Muscle of leg (tissue), 11 donors: ENCODE results near the gene LUZP2. TPM values are rescaled to one million over a fixed set of nuclear protein-coding genes. Genes with fewer than 3 reads are reported as not detected.

ENCODE experiments used
- DNase-seq: peaks from one replicate; pipeline ENCODE4 v3.0.0; 2013
- H3K27ac ChIP-seq: one replicate; pipeline ENCODE4 v1.5.1; 2013; ENCODE audit warnings: mild to moderate bottlenecking, low read length, control low read depth
- H3K27me3 ChIP-seq: one replicate; pipeline ENCODE4 v1.6.1; 2013; ENCODE audit warnings: low read length; ENCODE audit not compliant: control insufficient read depth, insufficient read depth
- H3K36me3 ChIP-seq: one replicate; pipeline ENCODE4 v1.6.1; 2013; ENCODE audit warnings: low read length; ENCODE audit not compliant: control insufficient read depth, insufficient read depth
- H3K4me1 ChIP-seq: one replicate; pipeline ENCODE4 v1.6.1; 2013; ENCODE audit warnings: low read length; ENCODE audit not compliant: control insufficient read depth, insufficient read depth
- H3K4me3 ChIP-seq: one replicate; pipeline ENCODE4 v1.5.1; 2013; ENCODE audit warnings: low read length, control low read depth
- H3K9me3 ChIP-seq: replicated peaks from 2 replicates; pipeline ENCODE4 v1.6.1; 2013; ENCODE audit warnings: low read depth, low read length; ENCODE audit not compliant: control insufficient read depth
- WGBS: methylation state at CpG from one replicate; pipeline ENCODE4 v1.1.5; 2013; ENCODE audit warnings: missing lambda C conversion rate; ENCODE audit not compliant: insufficient coverage; 5-methylcytosine and 5-hydroxymethylcytosine counted together
- polyA plus RNA-seq, 8 donors: library from polyadenylated mRNA; unstranded; fragments of 120-200 nt; gene quantifications; one replicate each; pipeline versions ENCODE4 v1.2.1 to v1.2.3, GENCODE V29; 2013; ENCODE audit warnings: inconsistent platforms in 1 of 8, low replicate concordance in 1 of 8; ENCODE audit not compliant: insufficient read length in 8 of 8, insufficient read depth in 1 of 8
- total RNA-seq: library from RNA; stranded (reverse); fragments of 120-200 nt; gene quantifications from one replicate; pipeline ENCODE4 v1.2.4, GENCODE V29; 2013

LUZP2 gene
- total and polyA plus RNA-seq, 9 donors, result 0.40 to 3.6 (median 1.7) TPM

DNA sequence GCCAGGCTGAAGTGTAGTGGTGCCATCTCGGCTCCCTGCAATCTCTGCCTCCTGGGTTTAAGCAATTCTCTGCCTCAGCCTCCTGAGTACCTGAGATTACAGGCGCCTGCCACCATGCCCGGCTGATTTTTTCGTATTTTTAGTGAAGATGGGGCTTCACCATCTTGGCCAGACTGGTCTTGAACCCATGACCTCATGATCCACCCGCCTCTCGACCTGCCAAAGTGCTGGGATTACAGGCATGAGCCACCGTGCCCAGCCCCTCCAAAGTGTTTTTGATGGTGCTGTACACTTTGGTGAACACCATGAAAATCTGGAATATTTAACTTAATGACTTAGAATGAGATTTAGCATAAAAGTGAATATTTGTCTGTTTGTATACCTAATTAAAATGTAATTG lies 5.6 kb downstream of the LUZP2 start:
- Histone ChIP-seq H3K36me3 (no peaks in the 10 kb centered on the region), H3K9me3 (no peaks in the 10 kb centered on the region), H3K27me3 (no peaks in the 10 kb centered on the region), H3K4me1 (no peaks in the 10 kb centered on the region), H3K27ac (no peak overlapping the region), H3K4me3 (no peak overlapping the region)
- DNase-seq, result no peak
- 75% methylated on average over 6 of the region's 7 CpGs for WGBS

DNA sequence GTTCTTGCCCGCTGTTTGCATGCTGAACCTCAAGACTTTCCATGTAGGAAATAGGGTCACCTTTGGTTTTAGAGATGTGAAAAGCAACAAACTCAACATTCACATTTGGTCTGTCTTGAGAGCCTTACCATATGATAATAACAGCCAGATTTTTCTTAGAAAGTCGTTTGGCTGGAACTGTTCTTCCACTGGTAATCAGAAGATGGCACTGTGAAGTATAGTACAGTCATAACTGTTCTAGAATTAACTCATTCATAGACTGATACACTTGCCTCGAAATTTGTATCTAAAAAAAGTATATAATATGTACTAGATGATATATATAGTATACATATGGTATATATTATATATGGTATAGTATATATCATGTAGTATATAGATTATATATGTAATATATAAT lies 12.3 kb downstream of the LUZP2 start:
- H3K4me3 ChIP-seq, result no peak overlapping the region
- H3K36me3 ChIP-seq, result no peaks in the 10 kb centered on the region
- H3K27ac ChIP-seq, result no peak overlapping the region
- WGBS, result no CpG with 5 or more reads among the region's 3 CpGs
- H3K27me3 ChIP-seq, result no peaks in the 10 kb centered on the region
- H3K4me1 ChIP-seq, result no peaks in the 10 kb centered on the region
- no peak for DNase-seq
- no peaks in the 10 kb centered on the region for H3K9me3 ChIP-seq

DNA sequence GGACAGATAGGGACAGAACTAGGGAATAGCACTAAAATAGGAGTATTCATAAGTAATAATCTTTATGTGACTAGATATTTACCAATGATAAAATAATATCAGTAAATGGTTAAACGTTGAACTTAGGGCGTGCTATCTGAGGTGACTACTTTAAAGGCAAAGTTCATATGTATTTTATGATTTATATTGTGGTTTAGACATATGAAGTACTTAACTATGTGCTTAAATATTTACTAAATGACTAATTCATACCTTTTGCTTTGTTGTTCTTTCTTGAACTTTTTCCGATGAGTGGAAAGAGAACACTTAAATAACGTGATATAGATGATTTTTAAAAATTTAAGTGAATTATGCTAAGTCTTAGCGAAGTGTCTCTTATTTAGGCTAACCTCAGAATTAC lies 14.7 kb downstream of the LUZP2 start:
- no peaks in the 10 kb centered on the region for H3K27me3 ChIP-seq
- no peaks in the 10 kb centered on the region for H3K9me3 ChIP-seq
- DNase-seq, result no peak
- no peaks in the 10 kb centered on the region for H3K4me1 ChIP-seq
- no peak overlapping the region for H3K4me3 ChIP-seq
- no peaks in the 10 kb centered on the region for H3K36me3 ChIP-seq
- H3K27ac ChIP-seq, result no peak overlapping the region
- no CpG with 5 or more reads among the region's 5 CpGs for WGBS

DNA sequence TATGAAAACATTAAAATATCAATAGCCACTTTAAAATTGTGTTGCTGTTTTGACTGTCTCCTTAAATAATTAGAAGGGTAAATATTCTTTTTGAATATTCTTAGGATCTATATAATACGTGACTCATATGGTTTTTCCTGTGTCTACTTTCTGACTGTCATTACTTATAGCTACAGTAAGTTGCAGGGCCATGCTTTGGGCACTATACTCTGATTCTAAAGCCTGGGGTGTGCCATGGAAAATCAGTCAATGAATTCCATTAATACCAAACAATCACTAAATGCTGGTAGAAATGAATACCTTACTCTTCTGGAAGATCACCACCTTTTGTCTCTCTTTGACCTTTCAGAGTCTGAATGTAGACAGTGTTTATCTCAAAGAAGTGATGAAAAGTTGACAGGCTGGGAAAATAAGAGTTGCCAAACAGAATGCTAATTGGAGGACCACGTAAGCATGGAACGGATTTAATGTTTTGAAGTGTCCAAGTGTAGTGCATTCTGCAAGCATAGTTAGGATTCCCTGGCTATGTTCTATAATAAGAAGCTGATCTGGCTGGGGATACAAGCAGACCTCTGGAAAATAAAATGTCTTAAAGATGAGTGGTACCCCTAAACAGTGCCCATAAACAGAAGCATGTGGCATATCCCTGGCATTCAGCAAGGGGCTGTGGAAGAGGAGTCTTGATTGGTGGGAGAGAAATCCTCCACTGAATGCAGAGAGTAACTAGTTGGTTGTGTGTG lies 16.8 kb downstream of the LUZP2 start:
- Histone ChIP-seq H3K4me3 (no peak overlapping the region), H3K4me1 (no peaks in the 10 kb centered on the region), H3K9me3 (no peaks in the 10 kb centered on the region), H3K27me3 (no peaks in the 10 kb centered on the region), H3K36me3 (no peaks in the 10 kb centered on the region), H3K27ac (no peak overlapping the region)
- WGBS, result 66% methylated on average over 2 of the region's 3 CpGs
- no peak for DNase-seq

DNA sequence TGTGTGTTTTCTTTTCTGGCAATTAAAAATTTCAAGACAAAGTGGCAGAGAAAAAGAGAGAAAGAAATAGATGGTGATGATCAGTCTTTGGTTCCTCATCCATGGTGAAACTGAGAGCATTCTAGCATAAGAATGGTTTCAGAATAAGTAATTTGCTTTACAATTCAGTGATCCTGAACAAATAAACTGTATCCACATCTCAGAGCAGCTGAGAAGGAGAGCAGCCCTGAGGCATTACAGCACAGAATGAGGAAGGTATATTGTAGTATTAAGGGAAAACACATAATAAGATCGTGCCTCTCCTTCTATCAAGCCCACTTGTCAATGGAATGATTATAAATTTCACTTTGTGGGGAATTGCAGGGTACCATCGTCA lies 17.4 kb downstream of the LUZP2 start:
- Histone ChIP-seq H3K9me3 (no peaks in the 10 kb centered on the region), H3K27me3 (no peaks in the 10 kb centered on the region), H3K4me1 (no peaks in the 10 kb centered on the region), H3K4me3 (no peak overlapping the region), H3K27ac (no peak overlapping the region), H3K36me3 (no peaks in the 10 kb centered on the region)
- no CpG with 5 or more reads among the region's 2 CpGs for WGBS
- no peak for DNase-seq

DNA sequence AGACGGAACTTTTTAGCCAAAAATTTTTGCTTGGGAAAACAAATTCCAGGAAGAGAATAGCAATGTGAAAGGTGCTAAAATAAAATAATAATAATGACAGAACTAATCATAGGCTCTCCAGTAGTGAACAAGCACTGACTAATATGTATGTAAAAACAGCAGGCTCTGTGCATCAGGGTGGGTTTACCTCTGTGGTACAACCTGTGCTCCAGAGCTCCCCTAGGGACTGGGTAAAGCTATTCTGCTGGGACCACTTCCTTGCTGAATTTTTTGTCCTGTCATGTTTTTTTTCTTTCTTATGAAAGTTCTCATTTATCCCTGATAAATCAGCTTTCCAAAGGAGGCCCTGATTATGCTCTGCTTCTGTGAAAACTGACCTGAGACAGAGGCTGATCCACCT lies 18.8 kb downstream of the LUZP2 start:
- WGBS, result no CpG with 5 or more reads among the region's 1 CpG

DNA sequence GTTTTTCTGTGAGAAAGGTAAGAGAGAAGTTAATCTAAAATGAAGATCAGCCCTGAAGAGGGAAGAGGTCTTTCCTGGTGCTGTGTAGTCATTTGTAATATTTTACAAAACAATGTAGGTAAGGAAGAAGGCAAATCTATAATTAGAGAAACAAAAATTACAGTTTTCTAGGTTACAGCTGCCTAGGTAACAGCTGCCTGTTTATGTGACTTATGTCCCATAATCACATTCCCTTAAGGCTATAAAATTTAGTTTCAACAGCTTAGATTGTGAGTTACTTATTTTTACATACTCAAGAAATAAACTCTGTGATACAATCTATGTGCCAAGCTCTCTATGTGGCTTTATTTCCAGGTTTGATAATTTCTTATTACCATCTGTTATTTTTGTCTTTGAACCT lies 19.8 kb downstream of the LUZP2 start:
- H3K4me1 ChIP-seq, result no peaks in the 10 kb centered on the region
- no peak overlapping the region for H3K4me3 ChIP-seq
- H3K27ac ChIP-seq, result no peak overlapping the region
- H3K27me3 ChIP-seq, result no peaks in the 10 kb centered on the region
- no peaks in the 10 kb centered on the region for H3K9me3 ChIP-seq
- no peak for DNase-seq
- H3K36me3 ChIP-seq, result no peaks in the 10 kb centered on the region

More for the DNA sequence above, 18.8 kb downstream of the LUZP2 start:
- Histone ChIP-seq H3K27ac (no peak overlapping the region), H3K4me1 (no peaks in the 10 kb centered on the region), H3K9me3 (no peaks in the 10 kb centered on the region), H3K4me3 (no peak overlapping the region), H3K36me3 (no peaks in the 10 kb centered on the region), H3K27me3 (no peaks in the 10 kb centered on the region)
- no peak for DNase-seq

DNA sequence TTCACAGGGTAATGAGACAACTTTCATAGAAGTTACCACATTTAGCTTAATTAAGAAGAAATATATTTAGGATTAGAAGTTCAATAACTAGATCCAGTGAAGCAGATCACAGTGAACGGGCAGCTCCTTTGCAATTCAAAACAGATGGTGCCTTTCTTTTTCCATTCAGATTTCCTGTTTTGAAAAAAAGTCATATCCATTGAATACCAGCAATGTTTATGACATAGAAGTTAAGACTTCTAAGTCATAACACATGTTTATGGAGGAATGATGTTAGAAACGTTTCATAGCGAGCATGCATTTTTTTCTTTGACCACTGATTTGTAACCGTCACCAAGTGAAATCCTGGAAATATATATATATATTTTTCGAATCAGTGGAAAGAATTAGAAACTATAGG lies 24.7 kb downstream of the LUZP2 start:
- Histone ChIP-seq H3K36me3 (no peaks in the 10 kb centered on the region), H3K4me1 (no peaks in the 10 kb centered on the region), H3K27me3 (no peaks in the 10 kb centered on the region), H3K4me3 (no peak overlapping the region), H3K27ac (no peak overlapping the region), H3K9me3 (no peaks in the 10 kb centered on the region)
- DNase-seq, result no peak
- WGBS, result no CpG with 5 or more reads among the region's 5 CpGs

DNA sequence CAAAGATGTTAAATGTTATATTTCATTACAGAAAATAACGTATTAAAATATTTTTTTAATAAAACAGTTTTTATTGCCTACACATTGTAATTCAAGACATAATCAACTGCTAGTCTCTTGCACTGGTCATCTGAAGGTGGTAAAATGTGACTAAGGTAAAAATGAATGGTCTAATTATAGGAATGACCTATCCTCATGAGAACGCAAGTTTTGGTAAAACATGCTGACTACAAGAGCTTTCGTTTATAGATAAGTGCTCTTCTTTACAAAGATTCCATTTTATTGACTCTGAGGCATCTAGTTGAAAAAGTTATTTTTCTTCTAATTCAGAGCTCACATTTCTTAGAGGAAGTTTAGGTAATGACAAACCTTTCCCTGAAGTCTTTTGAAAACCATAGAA lies 27.3 kb downstream of the LUZP2 start:
- WGBS, result no CpG with 5 or more reads among the region's 3 CpGs

DNA sequence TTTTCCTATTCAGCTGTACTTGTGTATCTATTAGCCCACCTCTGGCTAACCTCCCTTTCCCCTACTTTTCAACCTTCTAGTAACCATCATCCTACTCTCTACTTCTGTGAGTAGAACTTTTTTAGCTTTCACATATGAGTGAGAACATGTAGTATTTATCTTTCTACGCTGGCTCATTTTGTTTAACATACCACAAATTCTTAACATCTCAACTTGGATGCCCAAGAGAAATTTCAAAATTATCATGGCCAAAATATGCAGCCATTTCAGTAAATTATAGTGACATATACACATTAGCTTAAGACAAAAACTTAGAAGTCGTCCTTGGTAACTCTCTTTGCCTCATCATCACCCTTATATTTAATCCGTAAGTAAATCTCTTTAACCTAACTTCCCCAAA lies 34.7 kb downstream of the LUZP2 start:
- no peak overlapping the region for H3K4me3 ChIP-seq
- no peaks in the 10 kb centered on the region for H3K36me3 ChIP-seq
- H3K27me3 ChIP-seq, result no peaks in the 10 kb centered on the region
- no CpG with 5 or more reads among the region's 3 CpGs for WGBS
- H3K9me3 ChIP-seq, result no peaks in the 10 kb centered on the region
- no peak for DNase-seq
- H3K4me1 ChIP-seq, result no peaks in the 10 kb centered on the region
- no peak overlapping the region for H3K27ac ChIP-seq

More for the DNA sequence above, 27.3 kb downstream of the LUZP2 start:
- no peak overlapping the region for H3K4me3 ChIP-seq
- H3K27ac ChIP-seq, result no peak overlapping the region
- no peak for DNase-seq
- H3K27me3 ChIP-seq, result no peaks in the 10 kb centered on the region
- no peaks in the 10 kb centered on the region for H3K4me1 ChIP-seq
- H3K9me3 ChIP-seq, result no peaks in the 10 kb centered on the region
- no peaks in the 10 kb centered on the region for H3K36me3 ChIP-seq

DNA sequence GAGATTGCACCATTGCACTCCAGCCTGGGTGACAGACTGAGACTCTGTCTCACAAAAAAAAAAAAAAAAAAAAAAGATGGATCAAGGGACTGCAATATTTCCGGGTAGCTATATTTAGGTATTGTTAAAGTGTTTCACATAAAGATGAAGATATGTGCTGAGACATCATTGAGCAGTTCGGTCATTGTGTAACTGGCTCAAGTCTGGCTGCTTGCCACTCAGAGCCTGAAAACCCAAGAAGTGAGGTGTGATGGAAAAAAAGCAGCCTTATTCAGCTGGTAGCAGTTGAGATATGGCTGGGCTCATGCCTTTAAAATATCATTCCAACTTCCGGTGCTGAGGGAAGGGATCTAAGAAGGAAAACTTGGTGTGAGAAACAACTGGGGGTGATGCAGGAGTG lies 46.9 kb downstream of the LUZP2 start:
- Histone ChIP-seq H3K27me3 (no peaks in the 10 kb centered on the region), H3K27ac (no peak overlapping the region), H3K36me3 (no peaks in the 10 kb centered on the region), H3K4me3 (no peak overlapping the region), H3K4me1 (no peaks in the 10 kb centered on the region), H3K9me3 (no peaks in the 10 kb centered on the region)
- DNase-seq, result no peak
- WGBS, result 90% methylated on average over 2 of the region's 3 CpGs
